GM19397 (cell line): ENCODE results near the gene KRTAP4-3.
"Not testable (repeated sequence)": the region's sequence is repeated elsewhere in the genome, so short reads cannot be mapped to it uniquely, and the experiment has no call there.

Experiments
- ATAC-seq: cut with Tn5 transposase; IDR thresholded peaks from one replicate; pipeline ENCODE4 v1.9.1; 2021; ENCODE audit warnings: mild to moderate bottlenecking, moderate library complexity; ENCODE audit not compliant: unreplicated experiment

The KRTAP4-3 gene

GRCh38 chr17:41153856-41154255 lies 14.2 kb downstream of the KRTAP4-3 start:
- ATAC-seq = no peak

DNA sequence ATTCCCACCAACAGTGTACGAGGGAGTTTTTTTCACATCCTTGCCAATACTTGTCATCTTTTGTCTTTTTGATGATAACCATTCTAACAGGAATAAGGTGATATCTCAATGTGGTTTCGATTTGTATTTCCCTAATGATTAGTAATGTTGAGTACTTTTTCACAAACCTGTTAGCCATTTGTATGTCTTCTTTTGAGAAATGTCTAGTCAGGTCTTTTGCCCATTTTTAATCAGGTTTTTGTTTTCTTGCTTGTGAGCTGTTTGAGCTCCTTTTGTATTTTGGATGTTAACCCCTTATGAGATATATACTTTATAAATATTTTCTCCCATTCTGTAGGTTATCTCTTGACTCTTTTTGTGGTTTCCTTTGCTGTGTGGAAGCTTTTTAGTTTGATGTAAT lies 16.5 kb downstream of the KRTAP4-3 start:
- no peak for ATAC-seq

- ATAC-seq = no peak
Measured at GRCh38 chr17:41150026-41150425, 18.0 kb downstream of the KRTAP4-3 start.

- no peak for ATAC-seq
Measured at GRCh38 chr17:41149652-41149985, 18.4 kb downstream of the KRTAP4-3 start, which contains the start of gene KRTAP4-5. Gene KRTAP4-5, minus strand, starts transcription at chr17:41149825. Its CDS starts 58 bp downstream, at chr17:41149767.

GRCh38 chr17:41148971-41149651 lies 18.9 kb downstream of the KRTAP4-3 start:
- not testable (repeated sequence) for ATAC-seq

- ATAC-seq = no peak
Measured at GRCh38 chr17:41147531-41148204, 20.4 kb downstream of the KRTAP4-3 start.

DNA sequence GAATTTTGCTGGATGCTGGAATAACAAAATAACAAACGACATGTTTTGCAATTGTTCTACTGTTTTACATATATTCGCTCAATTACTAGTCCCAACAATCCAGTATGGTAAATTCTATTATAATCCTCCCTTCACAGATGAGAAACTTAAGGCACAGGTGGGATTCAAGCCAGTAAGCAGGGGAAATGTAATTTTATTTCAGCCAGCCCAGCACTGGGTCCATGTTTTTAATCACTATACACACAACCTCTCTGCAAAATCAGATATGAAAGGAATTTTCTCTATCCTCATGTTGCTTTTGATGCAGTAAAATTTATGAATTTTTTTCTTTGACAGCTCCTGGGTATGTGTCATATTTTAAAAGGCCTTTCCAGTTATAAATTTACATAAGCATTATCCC lies 22.8 kb downstream of the KRTAP4-3 start:
- no peak for ATAC-seq

DNA sequence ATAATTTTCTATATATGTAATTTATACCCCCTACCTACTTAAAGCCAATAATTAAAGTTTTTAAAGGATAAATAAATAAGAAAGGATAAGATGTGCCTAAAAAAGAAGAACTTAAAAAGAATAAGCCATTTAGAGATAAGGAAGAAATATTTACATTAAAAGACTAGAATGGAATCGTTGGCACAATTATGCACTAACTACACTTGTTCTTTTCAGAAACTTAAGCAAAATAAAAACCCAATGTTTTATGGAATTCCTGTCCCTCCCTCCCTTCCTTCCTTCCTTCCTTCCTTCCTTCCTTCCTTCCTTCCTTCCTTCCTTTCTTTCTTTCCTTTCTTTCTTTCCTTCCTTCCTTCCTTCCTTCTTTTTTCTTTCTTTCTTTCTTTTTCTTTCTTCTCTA lies 23.2 kb downstream of the KRTAP4-3 start:
- no peak for ATAC-seq

- no peak for ATAC-seq
Measured at GRCh38 chr17:41141361-41141760, 26.7 kb downstream of the KRTAP4-3 start.

DNA sequence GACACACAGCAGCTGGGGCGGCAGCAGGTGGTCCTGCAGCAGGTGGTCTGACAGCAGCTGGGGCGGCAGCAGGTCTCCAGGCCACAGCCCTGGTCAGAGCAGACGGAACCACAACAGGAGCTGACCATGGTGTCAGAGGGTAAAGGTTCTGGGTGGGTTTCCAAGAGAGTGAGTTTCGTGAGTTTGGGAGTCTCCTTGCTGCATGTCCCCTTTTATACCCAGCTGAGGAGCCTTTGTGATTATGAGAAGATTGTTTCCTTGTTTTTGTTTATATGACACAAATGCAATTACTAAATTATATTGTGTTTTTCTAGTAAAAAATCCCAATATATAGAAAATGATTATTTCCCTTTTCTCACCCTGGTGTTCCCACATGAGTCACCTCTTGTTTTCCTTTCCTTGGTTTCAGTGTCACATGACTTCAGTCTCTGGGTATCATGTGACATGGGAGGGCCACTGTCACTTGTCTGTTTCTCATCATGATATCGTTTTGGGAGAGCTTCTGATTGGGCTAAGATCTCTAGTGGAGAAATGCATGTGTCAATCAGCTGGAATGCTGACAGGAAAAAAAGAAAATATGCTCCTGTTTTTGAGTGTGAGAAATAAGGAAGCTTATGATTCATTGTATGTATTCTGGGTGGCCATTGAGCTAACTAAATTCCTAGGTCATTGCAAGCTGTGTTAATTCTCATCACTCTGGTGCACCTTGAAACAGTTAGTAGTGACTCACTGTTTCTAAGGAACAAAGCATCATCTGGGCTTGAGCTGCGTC lies 27.5 kb downstream of the KRTAP4-3 start, which contains the start of gene KRTAP4-6:
Gene KRTAP4-6, minus strand, starts transcription at position 185 of the 772 bp plus-strand sequence. Its CDS starts 57 bp downstream, at position 128.
- no peak for ATAC-seq

GRCh38 chr17:41139865-41140264 lies 28.2 kb downstream of the KRTAP4-3 start:
- not testable (repeated sequence) for ATAC-seq

- no peak for ATAC-seq
Measured at GRCh38 chr17:41133880-41134735, 33.9 kb downstream of the KRTAP4-3 start.

GRCh38 chr17:41131979-41132378 lies 36.0 kb downstream of the KRTAP4-3 start:
- ATAC-seq = no peak

DNA sequence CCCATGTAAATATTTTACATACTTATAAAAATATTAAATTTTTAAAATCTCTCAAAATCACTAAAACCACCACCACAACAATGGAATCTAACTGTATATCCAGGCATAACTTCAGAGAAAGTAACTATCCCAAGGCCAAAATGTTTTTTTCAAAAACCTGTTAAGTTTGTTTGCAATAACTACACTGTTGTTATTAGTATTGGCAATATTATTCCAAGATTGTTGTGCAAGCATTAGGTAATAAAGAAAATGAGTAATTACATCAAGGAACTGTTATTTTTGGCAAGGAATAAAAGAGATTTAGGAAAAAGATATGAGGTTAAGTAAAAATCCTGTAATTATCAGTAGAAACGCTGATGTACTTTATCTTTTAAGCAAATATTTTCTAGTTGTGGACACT lies 40.6 kb downstream of the KRTAP4-3 start:
- ATAC-seq = no peak

DNA sequence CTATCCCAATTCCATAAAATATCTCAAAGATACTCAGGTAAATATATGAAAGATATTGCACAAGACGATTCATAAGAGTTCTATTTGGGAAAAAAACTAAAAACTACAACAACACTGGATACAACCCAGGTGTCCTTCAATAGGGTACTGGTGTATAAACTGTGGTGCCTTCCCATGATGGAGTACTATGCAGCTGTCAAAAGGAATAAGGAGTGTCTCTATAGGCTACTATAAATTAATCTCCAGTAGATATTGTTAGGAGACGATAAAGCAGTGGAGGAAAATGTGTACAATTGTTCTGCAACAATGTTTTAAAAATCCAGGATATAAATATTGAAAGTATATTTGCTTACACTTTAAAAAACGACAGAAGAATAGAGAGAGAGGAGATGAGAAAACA lies 41.6 kb downstream of the KRTAP4-3 start:
- no peak for ATAC-seq

DNA sequence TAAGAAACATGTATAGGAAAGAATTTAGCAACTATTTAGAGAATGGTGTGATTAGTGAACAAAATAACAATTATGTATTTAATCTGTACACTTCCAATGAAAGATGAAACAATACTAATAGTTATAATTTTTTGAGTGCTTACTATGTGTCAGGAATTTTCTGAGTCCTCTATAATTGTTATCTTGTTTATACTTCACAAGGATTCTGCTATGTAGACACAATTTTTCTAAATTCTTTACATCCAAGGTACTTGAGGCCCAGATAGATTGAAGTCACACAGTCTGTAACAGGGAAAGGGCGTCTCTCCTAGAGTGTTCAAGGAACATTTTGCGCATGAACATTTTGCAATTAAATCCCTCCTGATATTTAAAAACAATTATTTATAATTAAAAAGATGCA lies 43.0 kb downstream of the KRTAP4-3 start:
- no peak for ATAC-seq

- ATAC-seq = not testable (repeated sequence)
Measured at GRCh38 chr17:41123991-41124371, 44.0 kb downstream of the KRTAP4-3 start, which contains the start of gene KRTAP4-12. Gene KRTAP4-12, minus strand, starts transcription at chr17:41124182. Its CDS starts 60 bp downstream, at chr17:41124122.

DNA sequence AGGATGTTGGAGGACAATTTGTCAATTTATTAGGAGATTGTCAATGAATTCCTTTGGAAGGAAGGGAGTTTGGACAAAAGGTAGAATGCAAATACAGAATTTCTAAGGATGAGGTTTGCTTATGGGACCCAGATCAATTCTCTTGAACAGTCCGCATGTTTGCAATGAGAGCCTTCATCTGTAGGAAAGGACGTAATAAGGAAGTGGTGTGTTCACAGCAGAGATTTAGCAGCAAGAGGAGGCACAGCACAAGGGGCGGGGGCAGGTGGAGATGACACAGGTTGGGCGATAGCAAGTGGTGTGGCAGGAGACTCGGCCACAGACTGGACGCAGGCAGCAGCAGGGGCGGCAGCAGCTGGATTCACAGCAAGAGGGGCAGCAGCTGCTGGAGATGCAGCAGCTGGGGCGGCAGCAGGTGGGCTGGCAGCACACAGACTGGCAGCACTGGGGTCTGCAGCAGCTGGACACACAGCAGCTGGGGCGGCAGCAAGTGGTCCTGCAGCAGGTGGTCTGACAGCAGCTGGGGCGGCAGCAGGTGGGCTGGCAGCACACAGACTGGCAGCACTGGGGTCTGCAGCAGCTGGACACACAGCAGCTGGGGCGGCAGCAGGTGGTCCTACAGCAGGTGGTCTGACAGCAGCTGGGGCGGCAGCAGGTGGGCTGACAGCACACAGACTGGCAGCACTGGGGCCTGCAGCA lies 44.6 kb downstream of the KRTAP4-3 start:
- ATAC-seq = not testable (repeated sequence)

DNA sequence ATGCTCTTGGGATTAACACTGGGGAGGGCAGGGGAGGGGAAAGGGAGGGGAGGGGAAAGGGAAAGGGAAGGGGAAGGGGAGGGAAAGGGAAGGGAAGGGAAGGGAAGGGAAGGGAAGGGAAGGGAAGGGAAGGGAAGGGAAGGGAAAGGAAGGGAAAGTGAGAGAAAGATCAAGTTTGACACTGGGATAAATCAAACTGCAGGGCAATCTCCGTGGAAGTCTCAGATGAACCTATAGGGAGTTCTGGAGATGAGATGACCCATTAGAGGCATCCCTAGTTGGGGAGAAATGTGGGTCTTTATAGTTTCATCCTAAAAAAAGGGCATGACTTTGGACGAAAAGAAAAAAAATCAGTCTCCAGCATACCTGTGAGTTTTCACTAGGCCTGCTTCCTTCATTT lies 46.3 kb downstream of the KRTAP4-3 start:
- ATAC-seq = no peak
